C1 segment of cervical spinal cord (tissue), 14 donors: ENCODE results near the gene GGACT.
"Not testable (repeated sequence)": the region's sequence is repeated elsewhere in the genome, so short reads cannot be mapped to it uniquely, and the experiment has no call there.

Source experiments
- DNase-seq, 14 donors: peaks; one replicate each; lab custom pipeline; 2025; lab: John Stamatoyannopoulos, UW

The GGACT gene

GRCh38 chr13:100530671-100531213 lies 57.8 kb downstream of the GGACT start:
- DNase-seq: peak in 7 of 14 donors; percentile 13 to 60 (median 48)

- no peak for DNase-seq
Observed at GRCh38 chr13:100529666-100530377, 58.8 kb downstream of the GGACT start.

GRCh38 chr13:100528820-100529219 lies 59.8 kb downstream of the GGACT start:
- DNase-seq: no peak

- DNase-seq: no peak
Observed at GRCh38 chr13:100528353-100528752, 60.2 kb downstream of the GGACT start.

- peak in 1 of 14 donors; percentile 36 for DNase-seq
Observed at GRCh38 chr13:100527644-100528043, 60.9 kb downstream of the GGACT start.

GRCh38 chr13:100526318-100527000 lies 62.1 kb downstream of the GGACT start:
- DNase-seq: peak in 2 of 14 donors; percentile 33 to 84

- DNase-seq: peak in 1 of 14 donors; percentile 78
Observed at GRCh38 chr13:100525453-100526317, 62.9 kb downstream of the GGACT start.

GRCh38 chr13:100524688-100525087 lies 63.9 kb downstream of the GGACT start:
- not testable (repeated sequence) for DNase-seq

- no peak for DNase-seq
Observed at GRCh38 chr13:100523981-100524386, 64.6 kb downstream of the GGACT start.

GRCh38 chr13:100523411-100523810 lies 65.2 kb downstream of the GGACT start:
- no peak for DNase-seq

- no peak for DNase-seq
Observed at GRCh38 chr13:100522618-100523309, 65.8 kb downstream of the GGACT start.

GRCh38 chr13:100521851-100522617 lies 66.6 kb downstream of the GGACT start:
- peak in 1 of 14 donors; percentile 84 for DNase-seq

GRCh38 chr13:100520936-100521850 lies 67.4 kb downstream of the GGACT start:
- peak in 1 of 14 donors; percentile 55 for DNase-seq

GRCh38 chr13:100519626-100520025 lies 69.0 kb downstream of the GGACT start:
- DNase-seq: no peak

GRCh38 chr13:100518394-100519062 lies 70.1 kb downstream of the GGACT start:
- no peak for DNase-seq

- no peak for DNase-seq
Observed at GRCh38 chr13:100517728-100518127, 70.9 kb downstream of the GGACT start.

GRCh38 chr13:100517135-100517534 lies 71.5 kb downstream of the GGACT start:
- DNase-seq: no peak

GRCh38 chr13:100515410-100515800 lies 73.2 kb downstream of the GGACT start:
- peak in 1 of 14 donors; percentile 46 for DNase-seq
